ENCODE results near the gene CDKN2AIPNL. TPM values are rescaled to one million over a fixed set of nuclear protein-coding genes. Genes with fewer than 3 reads are reported as not detected.
A peak's percentile ranks its signal among the peaks of the same experiment; 100 is the strongest.
"Not testable (repeated sequence)": the region's sequence is repeated elsewhere in the genome, so short reads cannot be mapped to it uniquely, and the experiment has no call there.

The CDKN2AIPNL gene
- total RNA-seq, 1 donor from 2014 or later = 37.1 TPM

- Histone ChIP-seq H3K9ac (ENCODE audit: low read depth in 1 of 3, low read length in 3 of 3) (no peak overlapping the region), H3K27me3 (ENCODE audit: control insufficient read depth in 3 of 3, insufficient read depth in 3 of 3, low read length in 3 of 3) (no peaks in the 10 kb centered on the region), H3K36me3 (ENCODE audit: control insufficient read depth in 3 of 3, insufficient read depth in 3 of 3, low read length in 3 of 3) (no peaks in the 10 kb centered on the region), H3K4me1 (ENCODE audit: control insufficient read depth in 3 of 3, insufficient read depth in 3 of 3, low read length in 3 of 3) (no peaks in the 10 kb centered on the region), H3K9me3 (ENCODE audit: control insufficient read depth in 3 of 3, low read length in 3 of 3) (no peaks in the 10 kb centered on the region), H3K27ac (ENCODE audit: low read depth, low read length) (no peak overlapping the region), H3K4me3 (ENCODE audit: low read length in 3 of 3) (no peak overlapping the region)
Observed at GRCh38 chr5:134427540-134428041, 15.9 kb upstream of the CDKN2AIPNL start.

DNA sequence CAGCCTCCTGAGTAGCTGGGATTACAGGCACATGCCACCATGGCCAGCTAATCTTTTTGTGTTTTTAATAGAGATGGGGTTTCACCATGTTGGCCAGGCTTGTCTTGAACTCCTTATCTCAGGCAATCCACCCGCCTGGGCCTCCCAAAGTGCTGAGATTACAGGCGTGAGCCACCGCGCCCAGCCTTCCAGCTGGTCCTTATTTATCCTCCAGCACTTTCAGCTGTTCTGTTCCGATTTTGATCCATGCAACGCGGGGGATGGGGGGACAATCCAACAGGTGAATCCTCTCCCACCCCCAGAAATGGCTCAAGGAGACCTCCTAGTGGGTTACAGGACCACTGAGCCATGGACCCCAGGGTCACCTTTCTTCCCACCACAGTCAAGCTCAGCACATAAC lies 14.7 kb upstream of the CDKN2AIPNL start:
- Histone ChIP-seq H3K9me3 (ENCODE audit: control insufficient read depth in 3 of 3, low read length in 3 of 3) (no peaks in the 10 kb centered on the region), H3K36me3 (ENCODE audit: control insufficient read depth in 3 of 3, insufficient read depth in 3 of 3, low read length in 3 of 3) (no peaks in the 10 kb centered on the region), H3K4me3 (ENCODE audit: low read length in 3 of 3) (no peak overlapping the region), H3K27ac (ENCODE audit: low read depth, low read length) (no peak overlapping the region), H3K4me1 (ENCODE audit: control insufficient read depth in 3 of 3, insufficient read depth in 3 of 3, low read length in 3 of 3) (no peaks in the 10 kb centered on the region), H3K27me3 (ENCODE audit: control insufficient read depth in 3 of 3, insufficient read depth in 3 of 3, low read length in 3 of 3) (no peaks in the 10 kb centered on the region), H3K9ac (ENCODE audit: low read depth in 1 of 3, low read length in 3 of 3) (no peak overlapping the region)

DNA sequence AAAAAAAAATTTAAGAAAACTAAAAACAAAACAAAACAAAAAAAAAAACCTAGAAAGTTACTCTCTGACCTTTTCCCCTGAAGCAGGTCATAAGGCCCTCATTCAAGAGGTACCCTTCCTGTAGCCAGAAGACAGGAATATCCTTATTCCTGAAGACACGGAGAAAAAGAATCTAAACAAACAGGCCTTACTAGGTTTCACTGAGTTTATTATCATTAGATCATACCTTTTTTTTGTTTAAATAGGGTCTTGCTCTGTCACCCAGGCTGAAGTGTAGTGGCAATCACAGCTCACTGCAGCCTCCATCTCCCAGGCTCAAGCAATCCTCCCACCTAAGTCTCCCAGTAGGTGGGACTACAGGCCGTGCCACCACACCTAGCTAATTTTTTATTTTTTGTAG lies 11.7 kb upstream of the CDKN2AIPNL start:
- H3K9me3 ChIP-seq (ENCODE audit: control insufficient read depth in 3 of 3, low read length in 3 of 3) = peaks cover 0 to 4% (median 0%) of the 10 kb centered on the region in 3 donors
- no peaks in the 10 kb centered on the region for H3K36me3 ChIP-seq (ENCODE audit: control insufficient read depth in 3 of 3, insufficient read depth in 3 of 3, low read length in 3 of 3)
- H3K27me3 ChIP-seq (ENCODE audit: control insufficient read depth in 3 of 3, insufficient read depth in 3 of 3, low read length in 3 of 3) = no peaks in the 10 kb centered on the region
- no peaks in the 10 kb centered on the region for H3K4me1 ChIP-seq (ENCODE audit: control insufficient read depth in 3 of 3, insufficient read depth in 3 of 3, low read length in 3 of 3)
- no peak overlapping the region for H3K27ac ChIP-seq (ENCODE audit: low read depth, low read length)
- no peak overlapping the region for H3K9ac ChIP-seq (ENCODE audit: low read depth in 1 of 3, low read length in 3 of 3)
- H3K4me3 ChIP-seq (ENCODE audit: low read length in 3 of 3) = no peak overlapping the region

DNA sequence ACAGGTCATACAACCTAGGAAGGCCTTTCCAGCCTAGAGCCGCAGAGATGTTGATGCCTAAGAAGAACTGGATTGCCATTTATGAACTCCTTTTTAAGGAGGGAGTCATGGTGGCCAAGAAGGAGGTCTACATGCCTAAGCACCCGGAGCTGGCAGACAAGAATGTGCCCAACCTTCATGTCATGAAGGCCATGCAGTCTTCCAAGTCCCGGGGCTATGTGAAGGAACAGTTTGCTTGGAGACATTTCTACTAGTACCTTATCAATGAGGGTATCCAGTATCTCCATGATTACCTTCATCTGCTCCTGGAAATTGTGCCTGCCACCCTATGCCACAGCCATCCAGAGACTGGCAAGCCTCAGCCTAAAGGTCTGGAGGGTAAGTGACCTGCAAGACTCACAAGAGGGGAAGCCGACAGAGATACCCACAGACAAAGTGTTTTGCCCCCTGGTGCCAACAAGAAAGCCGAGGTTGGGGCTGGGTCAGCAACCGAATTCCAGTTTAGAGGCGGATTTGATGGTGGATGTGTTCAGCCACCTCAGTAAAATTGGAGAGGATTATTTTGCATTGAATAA lies 11.2 kb upstream of the CDKN2AIPNL start:
- Histone ChIP-seq H3K27ac (ENCODE audit: low read depth, low read length) (no peak overlapping the region), H3K4me1 (ENCODE audit: control insufficient read depth in 3 of 3, insufficient read depth in 3 of 3, low read length in 3 of 3) (no peaks in the 10 kb centered on the region), H3K4me3 (ENCODE audit: low read length in 3 of 3) (no peak overlapping the region), H3K9me3 (ENCODE audit: control insufficient read depth in 3 of 3, low read length in 3 of 3) (peaks cover 0 to 4% (median 0%) of the 10 kb centered on the region in 3 donors), H3K36me3 (ENCODE audit: control insufficient read depth in 3 of 3, insufficient read depth in 3 of 3, low read length in 3 of 3) (no peaks in the 10 kb centered on the region), H3K27me3 (ENCODE audit: control insufficient read depth in 3 of 3, insufficient read depth in 3 of 3, low read length in 3 of 3) (no peaks in the 10 kb centered on the region), H3K9ac (ENCODE audit: low read depth in 1 of 3, low read length in 3 of 3) (no peak overlapping the region)

- H3K4me3 ChIP-seq (ENCODE audit: low read length in 3 of 3); H3K9ac ChIP-seq (ENCODE audit: low read depth in 1 of 3, low read length in 3 of 3); H3K36me3 ChIP-seq (ENCODE audit: control insufficient read depth in 3 of 3, insufficient read depth in 3 of 3, low read length in 3 of 3); H3K27ac ChIP-seq (ENCODE audit: low read depth, low read length); H3K4me1 ChIP-seq (ENCODE audit: control insufficient read depth in 3 of 3, insufficient read depth in 3 of 3, low read length in 3 of 3); H3K9me3 ChIP-seq (ENCODE audit: control insufficient read depth in 3 of 3, low read length in 3 of 3); H3K27me3 ChIP-seq (ENCODE audit: control insufficient read depth in 3 of 3, insufficient read depth in 3 of 3, low read length in 3 of 3): not testable (repeated sequence)
Observed at GRCh38 chr5:134421038-134421437, 9.4 kb upstream of the CDKN2AIPNL start.

- Histone ChIP-seq H3K4me1 (ENCODE audit: control insufficient read depth in 3 of 3, insufficient read depth in 3 of 3, low read length in 3 of 3) (no peaks in the 10 kb centered on the region), H3K27me3 (ENCODE audit: control insufficient read depth in 3 of 3, insufficient read depth in 3 of 3, low read length in 3 of 3) (no peaks in the 10 kb centered on the region), H3K36me3 (ENCODE audit: control insufficient read depth in 3 of 3, insufficient read depth in 3 of 3, low read length in 3 of 3) (no peaks in the 10 kb centered on the region), H3K27ac (ENCODE audit: low read depth, low read length) (no peak overlapping the region), H3K9ac (ENCODE audit: low read depth in 1 of 3, low read length in 3 of 3) (no peak overlapping the region), H3K9me3 (ENCODE audit: control insufficient read depth in 3 of 3, low read length in 3 of 3) (peaks cover 0 to 4% (median 0%) of the 10 kb centered on the region in 3 donors), H3K4me3 (ENCODE audit: low read length in 3 of 3) (no peak overlapping the region)
Observed at GRCh38 chr5:134420343-134420742, 8.7 kb upstream of the CDKN2AIPNL start.

GRCh38 chr5:134418958-134419357 lies 7.3 kb upstream of the CDKN2AIPNL start:
- H3K4me3 ChIP-seq (ENCODE audit: low read length in 3 of 3) = no peak overlapping the region
- H3K4me1 ChIP-seq (ENCODE audit: control insufficient read depth in 3 of 3, insufficient read depth in 3 of 3, low read length in 3 of 3) = no peaks in the 10 kb centered on the region
- no peaks in the 10 kb centered on the region for H3K27me3 ChIP-seq (ENCODE audit: control insufficient read depth in 3 of 3, insufficient read depth in 3 of 3, low read length in 3 of 3)
- H3K9ac ChIP-seq (ENCODE audit: low read depth in 1 of 3, low read length in 3 of 3) = no peak overlapping the region
- H3K9me3 ChIP-seq (ENCODE audit: control insufficient read depth in 3 of 3, low read length in 3 of 3) = peaks cover 0 to 4% (median 0%) of the 10 kb centered on the region in 3 donors
- H3K36me3 ChIP-seq (ENCODE audit: control insufficient read depth in 3 of 3, insufficient read depth in 3 of 3, low read length in 3 of 3) = no peaks in the 10 kb centered on the region
- H3K27ac ChIP-seq (ENCODE audit: low read depth, low read length) = no peak overlapping the region

GRCh38 chr5:134417707-134418106 lies 6.0 kb upstream of the CDKN2AIPNL start:
- Histone ChIP-seq H3K4me1 (ENCODE audit: control insufficient read depth in 3 of 3, insufficient read depth in 3 of 3, low read length in 3 of 3) (peaks cover 3 to 4% (median 3%) of the 10 kb centered on the region in 3 donors), H3K36me3 (ENCODE audit: control insufficient read depth in 3 of 3, insufficient read depth in 3 of 3, low read length in 3 of 3) (no peaks in the 10 kb centered on the region), H3K27ac (ENCODE audit: low read depth, low read length) (no peak overlapping the region), H3K27me3 (ENCODE audit: control insufficient read depth in 3 of 3, insufficient read depth in 3 of 3, low read length in 3 of 3) (no peaks in the 10 kb centered on the region), H3K9me3 (ENCODE audit: control insufficient read depth in 3 of 3, low read length in 3 of 3) (peaks cover 0 to 4% (median 0%) of the 10 kb centered on the region in 3 donors), H3K4me3 (ENCODE audit: low read length in 3 of 3) (no peak overlapping the region), H3K9ac (ENCODE audit: low read depth in 1 of 3, low read length in 3 of 3) (no peak overlapping the region)

DNA sequence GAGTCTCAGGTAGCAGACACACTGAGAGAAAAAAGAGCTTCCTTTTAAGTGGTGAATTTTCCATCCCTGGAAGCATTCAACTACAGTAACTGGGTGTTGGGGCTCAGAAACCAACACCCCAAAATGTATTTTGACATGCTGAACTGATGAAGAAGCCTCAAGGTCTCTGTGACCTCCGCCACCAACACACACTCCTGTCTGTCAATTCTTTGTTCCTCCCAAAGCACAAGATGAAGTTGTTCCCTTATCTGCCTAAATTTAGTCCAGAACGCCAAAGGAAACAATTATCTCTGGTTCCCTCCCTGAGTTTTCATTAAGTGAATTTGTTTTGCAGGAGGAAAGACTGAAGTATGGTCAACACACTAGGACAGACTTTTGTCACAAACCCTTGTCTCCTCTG lies 1.4 kb upstream of the CDKN2AIPNL start:
- Histone ChIP-seq H3K27ac (ENCODE audit: low read depth, low read length) (no peak overlapping the region), H3K4me3 (ENCODE audit: low read length in 3 of 3) (no peak overlapping the region), H3K9me3 (ENCODE audit: control insufficient read depth in 3 of 3, low read length in 3 of 3) (no peaks in the 10 kb centered on the region), H3K27me3 (ENCODE audit: control insufficient read depth in 3 of 3, insufficient read depth in 3 of 3, low read length in 3 of 3) (no peaks in the 10 kb centered on the region), H3K36me3 (ENCODE audit: control insufficient read depth in 3 of 3, insufficient read depth in 3 of 3, low read length in 3 of 3) (peaks cover 0 to 5% (median 0%) of the 10 kb centered on the region in 3 donors), H3K9ac (ENCODE audit: low read depth in 1 of 3, low read length in 3 of 3) (no peak overlapping the region), H3K4me1 (ENCODE audit: control insufficient read depth in 3 of 3, insufficient read depth in 3 of 3, low read length in 3 of 3) (peaks cover 19 to 28% (median 20%) of the 10 kb centered on the region in 3 donors)

DNA sequence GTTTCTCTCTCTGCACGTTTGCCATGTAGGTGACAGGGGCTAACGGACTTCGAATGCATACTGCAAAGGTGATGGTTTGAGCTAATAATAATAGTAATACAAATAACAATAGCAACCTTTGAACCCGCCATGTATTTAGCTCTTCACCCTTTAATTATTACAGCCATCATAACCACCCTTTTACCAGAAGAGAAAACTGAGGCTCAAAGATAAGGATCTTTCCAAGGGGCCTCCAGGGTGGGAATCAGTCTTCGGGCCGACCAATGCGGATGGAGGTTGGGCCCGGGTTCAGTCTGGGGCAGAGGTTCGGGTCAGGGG lies 494 bp downstream of the CDKN2AIPNL start:
- H3K9ac ChIP-seq (ENCODE audit: low read depth in 1 of 3, low read length in 3 of 3) = peak overlapping the region; percentile 79 to 91 (median 91)
- no peaks in the 10 kb centered on the region for H3K9me3 ChIP-seq (ENCODE audit: control insufficient read depth in 3 of 3, low read length in 3 of 3)
- H3K27ac ChIP-seq (ENCODE audit: low read depth, low read length) = no peak overlapping the region
- peak overlapping the region; percentile 81 to 90 (median 89) for H3K4me3 ChIP-seq (ENCODE audit: low read length in 3 of 3)
- H3K4me1 ChIP-seq (ENCODE audit: control insufficient read depth in 3 of 3, insufficient read depth in 3 of 3, low read length in 3 of 3) = peaks cover 19 to 28% (median 20%) of the 10 kb centered on the region in 3 donors
- H3K27me3 ChIP-seq (ENCODE audit: control insufficient read depth in 3 of 3, insufficient read depth in 3 of 3, low read length in 3 of 3) = no peaks in the 10 kb centered on the region
- peaks cover 5 to 14% (median 10%) of the 10 kb centered on the region in 3 donors for H3K36me3 ChIP-seq (ENCODE audit: control insufficient read depth in 3 of 3, insufficient read depth in 3 of 3, low read length in 3 of 3)
